Activated CD4-positive, alpha-beta T cell treated with anti-CD3 and anti-CD28 coated beads, Interleukin-2, amount 10 ng/mL, durations not matched to agents 7 days and 5 days (primary cell): ENCODE results near the gene ROR2. TPM values are rescaled to one million over a fixed set of nuclear protein-coding genes. Genes with fewer than 3 reads are reported as not detected.

Source experiments
- CTCF ChIA-PET: fragments of 350-600 bp; sonication (Branson Sonifier 250); formaldehyde crosslinking; loops from one replicate; lab custom pipeline; 2021; ENCODE audit warnings: antibody characterized with exemption; lab: Charles Lee
- POLR2A ChIA-PET: fragments of 350-600 bp; sonication (Branson Sonifier 250); formaldehyde crosslinking; loops from one replicate; lab custom pipeline; 2021; ENCODE audit warnings: antibody characterized with exemption; lab: Charles Lee
- DNase-seq: peaks from one replicate; pipeline ENCODE4 v3.0.0-alpha.2; 2020
- H3K27ac Mint-ChIP-seq: one replicate; pipeline ENCODE4 v1.8.0; 2021; ENCODE audit warnings: mild to moderate bottlenecking, moderate library complexity, mixed read lengths
- H3K27me3 Mint-ChIP-seq: one replicate; pipeline ENCODE4 v1.8.0; 2021; ENCODE audit warnings: mixed read lengths
- H3K36me3 Mint-ChIP-seq: one replicate; pipeline ENCODE4 v1.8.0; 2021; ENCODE audit warnings: low read depth, mixed read lengths
- H3K4me1 Mint-ChIP-seq: one replicate; pipeline ENCODE4 v1.8.0; 2021; ENCODE audit warnings: mixed read lengths
- H3K4me3 Mint-ChIP-seq: one replicate; pipeline ENCODE4 v1.8.0; 2021; ENCODE audit warnings: mild to moderate bottlenecking, moderate library complexity, mixed read lengths
- H3K9me3 Mint-ChIP-seq: one replicate; pipeline ENCODE4 v1.8.0; 2021; ENCODE audit warnings: mixed read lengths
- total RNA-seq, 2 experiments: library from RNA; stranded (reverse); gene quantifications; one replicate each; pipeline ENCODE4 v1.2.3, GENCODE V29; 2021

Gene ROR2
- total RNA-seq, 2 experiments from 2014 or later: 0.48 to 0.55 TPM

- POLR2A ChIA-PET: no interaction called here
- H3K4me3 Mint-ChIP-seq: no peak overlapping the region
- H3K27ac Mint-ChIP-seq: no peak overlapping the region
- H3K36me3 Mint-ChIP-seq: no peaks in the 10 kb centered on the region
- H3K9me3 Mint-ChIP-seq: no peaks in the 10 kb centered on the region
- peaks cover 40% of the 10 kb centered on the region for H3K27me3 Mint-ChIP-seq
- no peaks in the 10 kb centered on the region for H3K4me1 Mint-ChIP-seq
- no peak for DNase-seq
- CTCF ChIA-PET: no interaction called here
Measured at GRCh38 chr9:91865041-91865440, 85.0 kb downstream of the ROR2 start.

- DNase-seq: no peak
- ChIA-PET CTCF (no interaction called here), POLR2A (no interaction called here)
- peaks cover 39% of the 10 kb centered on the region for H3K27me3 Mint-ChIP-seq
- no peaks in the 10 kb centered on the region for H3K36me3 Mint-ChIP-seq
- no peaks in the 10 kb centered on the region for H3K9me3 Mint-ChIP-seq
- H3K27ac Mint-ChIP-seq: no peak overlapping the region
- H3K4me1 Mint-ChIP-seq: no peaks in the 10 kb centered on the region
- no peak overlapping the region for H3K4me3 Mint-ChIP-seq
Measured at GRCh38 chr9:91864380-91864779, 85.6 kb downstream of the ROR2 start.

- H3K9me3 Mint-ChIP-seq: no peaks in the 10 kb centered on the region
- DNase-seq: no peak
- H3K4me3 Mint-ChIP-seq: no peak overlapping the region
- peaks cover 34% of the 10 kb centered on the region for H3K27me3 Mint-ChIP-seq
- no peaks in the 10 kb centered on the region for H3K4me1 Mint-ChIP-seq
- ChIA-PET CTCF (no interaction called here), POLR2A (no interaction called here)
- no peak overlapping the region for H3K27ac Mint-ChIP-seq
- H3K36me3 Mint-ChIP-seq: no peaks in the 10 kb centered on the region
Measured at GRCh38 chr9:91863469-91863868, 86.6 kb downstream of the ROR2 start.

- no peaks in the 10 kb centered on the region for H3K9me3 Mint-ChIP-seq
- no peaks in the 10 kb centered on the region for H3K4me1 Mint-ChIP-seq
- no peak for DNase-seq
- ChIA-PET POLR2A (no interaction called here), CTCF (no interaction called here)
- peaks cover 4% of the 10 kb centered on the region for H3K27me3 Mint-ChIP-seq
- H3K36me3 Mint-ChIP-seq: no peaks in the 10 kb centered on the region
- H3K4me3 Mint-ChIP-seq: no peak overlapping the region
- H3K27ac Mint-ChIP-seq: no peak overlapping the region
Measured at GRCh38 chr9:91858213-91859030, 91.6 kb downstream of the ROR2 start.

GRCh38 chr9:91857291-91858212, 92.5 kb downstream of the ROR2 start:
- ChIA-PET CTCF (no interaction called here), POLR2A (no interaction called here)
- no peak for DNase-seq
- Mint-ChIP-seq H3K36me3 (no peaks in the 10 kb centered on the region), H3K27me3 (no peaks in the 10 kb centered on the region), H3K4me3 (no peak overlapping the region), H3K4me1 (no peaks in the 10 kb centered on the region), H3K27ac (no peak overlapping the region), H3K9me3 (no peaks in the 10 kb centered on the region)

- no peaks in the 10 kb centered on the region for H3K36me3 Mint-ChIP-seq
- ChIA-PET POLR2A (no interaction called here), CTCF (no interaction called here)
- H3K9me3 Mint-ChIP-seq: no peaks in the 10 kb centered on the region
- H3K4me1 Mint-ChIP-seq: no peaks in the 10 kb centered on the region
- no peak for DNase-seq
- H3K27ac Mint-ChIP-seq: no peak overlapping the region
- no peaks in the 10 kb centered on the region for H3K27me3 Mint-ChIP-seq
- no peak overlapping the region for H3K4me3 Mint-ChIP-seq
Measured at GRCh38 chr9:91856419-91856818, 93.6 kb downstream of the ROR2 start.

- ChIA-PET CTCF (no interaction called here), POLR2A (no interaction called here)
- H3K36me3 Mint-ChIP-seq: no peaks in the 10 kb centered on the region
- no peaks in the 10 kb centered on the region for H3K27me3 Mint-ChIP-seq
- H3K4me3 Mint-ChIP-seq: no peak overlapping the region
- H3K4me1 Mint-ChIP-seq: no peaks in the 10 kb centered on the region
- H3K27ac Mint-ChIP-seq: no peak overlapping the region
- DNase-seq: no peak
- H3K9me3 Mint-ChIP-seq: no peaks in the 10 kb centered on the region
Measured at GRCh38 chr9:91855196-91855595, 94.8 kb downstream of the ROR2 start.

GRCh38 chr9:91852801-91853347, 97.2 kb downstream of the ROR2 start:
- H3K27me3 Mint-ChIP-seq: peaks cover 6% of the 10 kb centered on the region
- no peaks in the 10 kb centered on the region for H3K9me3 Mint-ChIP-seq
- H3K4me1 Mint-ChIP-seq: peaks cover 2% of the 10 kb centered on the region
- H3K36me3 Mint-ChIP-seq: no peaks in the 10 kb centered on the region
- H3K4me3 Mint-ChIP-seq: no peak overlapping the region
- H3K27ac Mint-ChIP-seq: no peak overlapping the region
- DNase-seq: no peak
- CTCF ChIA-PET: no interaction called here
- POLR2A ChIA-PET: no interaction called here

- CTCF ChIA-PET: no interaction called here
- no peak for DNase-seq
- Mint-ChIP-seq H3K4me3 (no peak overlapping the region), H3K27ac (no peak overlapping the region), H3K4me1 (peaks cover 13% of the 10 kb centered on the region), H3K36me3 (no peaks in the 10 kb centered on the region), H3K27me3 (peaks cover 6% of the 10 kb centered on the region), H3K9me3 (no peaks in the 10 kb centered on the region)
- POLR2A ChIA-PET: no interaction called here
Measured at GRCh38 chr9:91849694-91850093, 100.3 kb downstream of the ROR2 start.

- DNase-seq: no peak
- POLR2A ChIA-PET: no interaction called here
- H3K4me3 Mint-ChIP-seq: no peak overlapping the region
- H3K27ac Mint-ChIP-seq: no peak overlapping the region
- no peaks in the 10 kb centered on the region for H3K9me3 Mint-ChIP-seq
- H3K4me1 Mint-ChIP-seq: peaks cover 26% of the 10 kb centered on the region
- H3K36me3 Mint-ChIP-seq: no peaks in the 10 kb centered on the region
- peaks cover 6% of the 10 kb centered on the region for H3K27me3 Mint-ChIP-seq
- CTCF ChIA-PET: no interaction called here
Measured at GRCh38 chr9:91848146-91848545, 101.9 kb downstream of the ROR2 start.

- ChIA-PET CTCF (no interaction called here), POLR2A (no interaction called here)
- H3K4me3 Mint-ChIP-seq: no peak overlapping the region
- H3K27me3 Mint-ChIP-seq: peaks cover 6% of the 10 kb centered on the region
- no peaks in the 10 kb centered on the region for H3K36me3 Mint-ChIP-seq
- peak; percentile 11 for DNase-seq
- peaks cover 26% of the 10 kb centered on the region for H3K4me1 Mint-ChIP-seq
- H3K27ac Mint-ChIP-seq: no peak overlapping the region
- no peaks in the 10 kb centered on the region for H3K9me3 Mint-ChIP-seq
Measured at GRCh38 chr9:91847581-91848091, 102.4 kb downstream of the ROR2 start.

- H3K4me1 Mint-ChIP-seq: peaks cover 26% of the 10 kb centered on the region
- CTCF ChIA-PET: no interaction called here
- H3K4me3 Mint-ChIP-seq: no peak overlapping the region
- H3K27ac Mint-ChIP-seq: peak overlapping the region; percentile 11
- POLR2A ChIA-PET: no interaction called here
- no peaks in the 10 kb centered on the region for H3K36me3 Mint-ChIP-seq
- peaks cover 12% of the 10 kb centered on the region for H3K27me3 Mint-ChIP-seq
- no peak for DNase-seq
- H3K9me3 Mint-ChIP-seq: no peaks in the 10 kb centered on the region
Measured at GRCh38 chr9:91845879-91846278, 104.1 kb downstream of the ROR2 start.
